CD4-positive, alpha-beta T cell treated with Interferon gamma for 1 hour (primary cell): ENCODE data around the gene STRADA.
A peak's percentile ranks its signal among the peaks of the same experiment; 100 is the strongest.

ENCODE experiments used
- DNase-seq: peaks from one replicate; pipeline ENCODE4 v3.0.0-alpha.2; 2020

STRADA gene

DNA sequence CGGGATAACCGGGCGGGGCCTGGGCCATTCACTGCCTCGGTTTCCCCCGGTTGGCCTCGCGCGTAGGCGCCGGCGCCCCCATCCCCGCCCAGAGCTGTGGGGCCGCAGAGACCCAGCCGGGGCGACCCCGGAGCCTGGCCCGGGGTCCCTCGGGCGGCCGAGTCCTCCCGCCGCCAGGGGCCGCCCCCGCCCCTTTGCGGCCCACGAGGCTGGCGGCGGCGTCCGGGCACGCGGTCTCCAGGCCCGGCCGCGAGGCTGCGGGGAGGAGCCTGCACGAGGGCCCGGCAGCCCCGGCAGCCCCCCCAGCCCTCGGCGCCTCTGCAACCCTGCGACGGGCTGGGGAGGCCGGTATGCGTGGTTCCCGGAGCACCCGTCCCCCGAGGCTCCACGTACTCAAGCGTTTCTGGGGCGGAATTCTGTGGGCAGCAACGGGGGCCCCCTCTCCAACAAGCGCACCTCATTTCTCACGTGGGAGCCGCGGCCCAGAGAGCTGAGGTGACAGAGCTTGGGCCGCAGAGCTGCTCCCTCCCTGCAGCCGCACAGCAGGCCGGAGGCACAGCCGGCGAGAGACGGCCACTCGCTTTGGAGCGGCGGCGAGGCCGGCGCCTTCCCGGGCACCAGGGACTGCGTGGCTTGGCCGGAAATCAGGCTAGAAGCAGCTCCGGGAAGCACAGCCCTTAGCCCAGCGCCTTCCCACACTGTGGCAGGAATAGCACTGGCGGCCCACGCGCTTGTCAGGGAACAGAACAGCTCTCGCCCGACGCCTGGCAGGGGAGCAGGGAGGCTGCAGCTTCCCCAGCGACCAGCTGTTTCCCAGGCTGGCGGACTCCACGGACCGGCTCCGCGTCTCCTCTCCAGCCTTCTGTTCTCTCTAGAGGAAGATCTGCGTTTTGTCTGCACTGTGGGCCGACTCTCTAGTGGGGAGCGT is 40.8 kb downstream of the STRADA start:
- DNase-seq: peak; percentile 58

GRCh38 chr17:63699638-63700527 is 41.7 kb downstream of the STRADA start, which contains the start of gene LIMD2:
Gene LIMD2 (minus strand): TSS chr17:63700125. CDS start chr17:63699298, 827 bp downstream.
- DNase-seq: peak; percentile 89

DNA sequence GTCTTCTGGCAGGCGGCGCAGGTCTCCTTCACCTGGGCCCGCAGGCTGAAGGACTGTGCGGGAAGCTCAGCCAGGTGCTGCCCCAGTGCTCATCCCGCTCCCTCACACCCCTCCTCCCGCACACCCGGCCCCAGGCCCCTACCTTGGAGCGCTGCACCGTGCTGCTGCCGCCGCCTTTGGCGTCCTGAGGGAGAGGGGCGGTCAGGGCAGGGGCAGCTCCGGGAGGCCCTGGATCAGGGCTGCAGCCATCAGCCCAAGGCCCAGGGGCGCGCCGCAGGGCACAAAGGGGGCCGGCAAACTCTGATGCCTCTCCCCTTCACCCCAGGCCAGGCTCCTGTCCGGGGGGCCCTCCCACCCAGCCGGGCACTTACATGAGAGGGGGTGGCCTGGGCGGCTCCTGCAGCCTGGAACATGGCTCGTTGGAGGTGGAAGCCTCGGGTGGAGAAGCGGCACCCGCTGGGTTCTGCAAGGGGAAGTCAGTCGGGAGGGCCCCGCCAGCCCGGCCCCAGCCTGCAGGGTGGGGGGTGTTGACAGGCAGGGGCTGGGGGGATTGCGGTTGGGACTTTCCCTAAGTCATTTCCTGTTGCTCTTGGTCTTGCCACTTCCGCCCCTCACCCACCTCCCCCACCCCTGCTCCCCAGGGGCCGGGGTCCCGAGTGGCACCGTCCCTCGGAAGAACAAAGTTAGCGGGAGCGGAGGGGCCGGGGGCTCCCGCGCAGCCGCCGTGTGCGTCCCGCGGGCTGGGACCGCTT is 42.5 kb downstream of the STRADA start:
- peak; percentile 95 for DNase-seq

DNA sequence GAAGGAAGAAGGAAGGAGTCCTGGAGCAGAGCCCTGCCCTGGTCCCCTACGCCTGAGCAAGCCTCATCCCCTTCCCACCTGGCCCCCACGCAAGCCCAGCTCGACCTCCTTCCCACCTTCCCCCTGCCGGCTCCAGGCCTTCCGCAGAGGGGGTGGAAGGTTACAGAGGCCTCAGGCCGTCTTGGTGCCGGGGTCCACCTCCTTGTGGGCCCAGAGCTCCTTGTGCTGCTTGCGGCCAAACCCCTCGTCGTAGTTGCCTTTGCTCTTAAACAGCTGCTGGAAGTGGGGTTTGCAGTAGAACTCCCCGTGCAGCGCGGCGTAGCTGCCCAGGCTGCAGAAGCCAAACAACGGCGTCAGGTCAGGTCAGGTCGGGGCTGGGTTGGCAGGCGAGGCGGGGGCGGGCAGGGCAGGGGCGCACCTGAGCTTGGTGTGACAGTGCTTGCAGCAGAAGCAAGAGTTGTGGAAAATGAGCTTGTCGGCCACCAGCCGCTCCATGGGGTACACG is 43.2 kb downstream of the STRADA start:
- no peak for DNase-seq

DNA sequence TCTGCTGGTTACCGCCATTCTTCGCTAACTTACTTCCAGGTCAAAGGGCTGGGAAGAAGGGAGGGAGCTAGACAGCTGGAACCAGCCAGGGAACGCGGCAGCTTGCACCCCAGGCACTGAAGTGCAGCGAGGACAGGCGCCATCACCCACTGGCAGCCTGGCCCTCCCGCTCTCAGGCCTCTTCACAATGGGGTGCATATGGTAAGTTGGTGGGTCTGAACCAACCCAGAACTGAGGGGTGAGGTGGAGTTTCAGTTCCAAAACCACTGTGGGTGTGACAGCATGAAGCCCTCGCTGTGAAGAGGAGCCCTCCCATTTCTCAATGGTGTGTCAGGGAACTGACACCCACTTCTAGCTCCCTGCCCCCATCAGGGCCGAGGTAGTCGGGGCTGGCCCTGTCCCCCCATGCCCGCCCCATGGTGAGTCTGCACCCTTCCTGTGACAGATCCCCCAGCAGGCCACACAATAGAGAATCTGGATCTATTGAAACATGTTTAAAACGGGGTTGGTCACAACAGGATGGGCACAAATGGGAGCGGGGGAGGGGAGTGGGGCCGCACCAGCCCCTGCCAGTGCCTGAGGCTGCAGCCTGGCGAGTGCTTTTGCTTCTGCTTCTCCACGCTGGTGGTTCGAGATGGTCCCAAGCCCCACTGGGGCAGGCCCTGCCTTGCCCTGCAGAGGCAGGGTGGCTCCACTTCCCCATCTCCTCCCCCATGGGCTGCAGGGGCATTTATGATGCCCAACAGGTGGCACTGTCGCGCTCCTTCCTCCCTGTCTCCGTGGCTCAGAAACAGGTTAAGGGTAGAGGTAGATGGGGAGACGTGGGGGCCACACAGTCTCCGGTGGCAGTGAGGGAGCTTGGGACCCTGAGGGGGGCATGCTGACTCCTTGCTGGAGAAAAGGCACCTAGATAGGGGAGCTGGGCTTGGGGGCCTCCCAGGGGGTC is 44.0 kb downstream of the STRADA start:
- peak; percentile 89 for DNase-seq

GRCh38 chr17:63696381-63696961 is 45.1 kb downstream of the STRADA start:
- DNase-seq: peak; percentile 56

DNA sequence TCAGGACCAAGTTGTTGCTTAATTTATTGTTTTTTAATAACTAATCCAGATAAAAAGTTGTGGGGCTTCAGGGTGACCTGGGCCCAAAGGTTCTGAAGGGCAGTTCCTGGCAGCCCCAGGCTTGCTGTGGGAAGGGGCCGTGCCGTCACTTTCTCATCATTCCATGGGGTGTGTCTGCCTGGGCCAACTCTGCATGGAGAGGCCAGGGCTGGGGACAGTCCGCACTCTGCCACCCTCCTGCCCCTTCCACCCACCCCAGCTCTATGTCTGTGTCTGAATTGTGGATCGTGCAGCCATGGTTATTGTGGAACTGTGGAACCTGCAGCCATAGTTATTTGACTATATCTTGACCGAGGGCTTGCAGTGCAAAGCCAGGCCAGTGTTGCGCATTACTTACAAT is 45.7 kb downstream of the STRADA start:
- DNase-seq: no peak

GRCh38 chr17:63694950-63695773 is 46.4 kb downstream of the STRADA start:
- peak; percentile 22 for DNase-seq

DNA sequence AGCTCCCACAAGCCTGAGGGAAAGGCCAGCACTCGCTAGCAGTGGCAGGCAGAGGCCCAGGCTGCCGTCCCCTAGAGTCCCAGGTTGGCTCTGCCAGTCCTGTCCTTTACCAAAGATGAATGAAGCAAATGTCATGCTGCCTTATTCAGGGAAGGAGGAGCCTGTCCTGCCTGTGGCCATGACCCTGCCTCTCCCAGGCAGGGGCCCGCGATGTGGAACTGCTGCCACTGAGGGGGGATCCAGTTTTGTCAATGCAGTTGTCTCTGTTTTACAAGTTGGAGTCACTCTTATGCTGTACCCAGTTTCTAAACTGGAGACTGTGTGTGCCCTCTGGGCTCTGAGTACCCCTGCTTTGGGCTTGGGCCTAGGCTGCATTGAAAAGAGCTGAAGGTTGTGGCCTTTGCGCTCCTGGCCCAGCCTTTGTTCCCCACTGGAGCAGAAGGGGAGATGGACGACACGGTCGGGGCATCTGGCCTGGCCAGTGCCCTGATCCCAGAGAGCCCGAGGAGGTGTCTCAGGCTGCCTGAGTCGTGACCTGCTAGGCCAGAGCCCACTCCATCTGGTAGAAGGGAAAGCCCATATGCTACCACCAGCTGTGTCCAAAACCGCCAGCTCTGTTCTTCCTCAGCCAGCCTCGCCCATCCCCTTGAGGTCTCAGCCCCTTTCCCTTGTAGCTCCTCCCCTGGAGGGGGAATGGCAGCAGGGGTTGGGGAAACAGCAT is 47.2 kb downstream of the STRADA start:
- DNase-seq: peak; percentile 20

DNA sequence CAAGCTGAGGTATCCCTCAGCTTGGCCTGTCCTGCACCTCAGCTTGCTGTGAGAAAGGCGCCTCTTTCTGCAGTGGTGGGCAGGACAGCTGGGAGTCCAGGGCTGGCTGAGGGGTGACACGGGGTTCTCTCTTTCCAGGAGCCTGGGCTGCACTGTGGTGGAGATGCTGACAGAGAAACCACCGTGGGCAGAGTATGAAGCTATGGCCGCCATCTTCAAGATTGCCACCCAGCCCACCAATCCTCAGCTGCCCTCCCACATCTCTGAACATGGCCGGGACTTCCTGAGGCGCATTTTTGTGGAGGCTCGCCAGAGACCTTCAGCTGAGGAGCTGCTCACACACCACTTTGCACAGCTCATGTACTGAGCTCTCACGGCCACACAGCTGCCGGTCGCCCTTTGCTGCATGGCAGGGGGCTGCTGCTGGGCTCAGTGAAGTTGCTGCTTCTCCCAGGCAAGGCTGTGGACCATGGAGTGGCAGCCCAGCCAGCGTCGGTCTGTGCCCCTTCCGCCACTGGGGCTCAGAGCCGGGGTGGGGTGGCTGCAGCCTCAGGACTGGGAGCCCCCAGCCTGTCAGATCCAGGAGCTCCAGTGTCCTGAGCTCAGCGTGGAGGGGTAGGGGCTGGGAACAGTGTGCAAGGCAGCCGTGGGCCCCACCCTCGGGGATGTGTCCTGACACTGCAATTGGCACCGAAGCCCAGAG is 48.0 kb downstream of the STRADA start:
- DNase-seq: no peak

- no peak for DNase-seq
Measured at GRCh38 chr17:63692195-63692816, 49.3 kb downstream of the STRADA start.

DNA sequence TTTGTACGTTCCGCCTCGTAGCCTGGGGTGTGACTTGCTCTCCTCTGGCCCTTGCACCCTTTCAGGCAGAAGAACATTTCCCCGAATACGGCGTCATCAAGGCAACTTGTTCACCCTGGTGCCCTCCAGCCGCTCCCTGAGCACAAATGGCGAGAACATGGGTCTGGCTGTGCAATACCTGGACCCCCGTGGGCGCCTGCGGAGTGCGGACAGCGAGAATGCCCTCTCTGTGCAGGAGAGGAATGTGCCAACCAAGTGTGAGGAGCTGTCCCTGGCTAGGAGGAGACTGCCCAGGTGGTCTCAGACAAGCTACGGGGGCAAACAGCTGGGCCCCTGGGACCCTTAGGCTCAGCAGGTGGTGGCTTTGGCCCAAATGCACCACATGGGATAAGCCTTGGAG is 52.1 kb downstream of the STRADA start:
- no peak for DNase-seq

- DNase-seq: no peak
Measured at GRCh38 chr17:63688396-63689020, 53.1 kb downstream of the STRADA start.

GRCh38 chr17:63686138-63686685 is 55.4 kb downstream of the STRADA start:
- DNase-seq: no peak

- no peak for DNase-seq
Measured at GRCh38 chr17:63685578-63685977, 56.0 kb downstream of the STRADA start.

- DNase-seq: no peak
Measured at GRCh38 chr17:63685041-63685440, 56.6 kb downstream of the STRADA start.

- no peak for DNase-seq
Measured at GRCh38 chr17:63682981-63683380, 58.6 kb downstream of the STRADA start.
